GM19372 (cell line): ENCODE measurements around the gene DRD3.

Source experiments
- ATAC-seq: cut with Tn5 transposase; IDR thresholded peaks from one replicate; pipeline ENCODE4 v1.9.1; 2021; ENCODE audit warnings: mild to moderate bottlenecking, low read depth, moderate library complexity; ENCODE audit not compliant: unreplicated experiment

The DRD3 gene

GRCh38 chr3:114083112-114083511 lies 95.7 kb downstream of the DRD3 start:
- no peak for ATAC-seq

GRCh38 chr3:114081037-114081436 lies 97.8 kb downstream of the DRD3 start:
- no peak for ATAC-seq

GRCh38 chr3:114080201-114080600 lies 98.7 kb downstream of the DRD3 start:
- ATAC-seq, result no peak

- ATAC-seq, result no peak
Measured at GRCh38 chr3:114079761-114080160, 99.1 kb downstream of the DRD3 start.

GRCh38 chr3:114078126-114078525 lies 100.7 kb downstream of the DRD3 start:
- no peak for ATAC-seq
